OCI-LY1 (cell line): ENCODE results near the gene FAM110A.

Source experiments
- H2AFZ ChIP-seq: fragments of 200-600 bp; sonication (generic), shearing (Covaris generic); 2 replicates; pipeline ENCODE4 v1.6.0; 2014; ENCODE audit warnings: antibody characterized with exemption, mild to moderate bottlenecking, low read length
- H3F3A ChIP-seq: fragments of 200-600 bp; sonication (generic), shearing (Covaris generic); 2 replicates; pipeline ENCODE4 v1.6.0; 2014; ENCODE audit warnings: mild to moderate bottlenecking, antibody characterized with exemption, low read length, moderate library complexity; ENCODE audit not compliant: insufficient read depth
- H3K27ac ChIP-seq: fragments of 200-600 bp; sonication (generic); 2 replicates; pipeline ENCODE4 v1.5.1; 2014; ENCODE audit warnings: low read length, mixed run types, mild to moderate bottlenecking, low read depth; ENCODE audit not compliant: poor library complexity, severe bottlenecking
- H3K27me3 ChIP-seq: fragments of 200-600 bp; sonication (generic); 2 replicates; pipeline ENCODE4 v1.6.0; 2014; ENCODE audit warnings: antibody characterized with exemption, mild to moderate bottlenecking, low read length, moderate library complexity; ENCODE audit not compliant: insufficient read depth
- H3K36me3 ChIP-seq: fragments of 200-600 bp; sonication (generic); 2 replicates; pipeline ENCODE4 v1.6.1; 2014; ENCODE audit warnings: mild to moderate bottlenecking, antibody characterized with exemption, low read length, moderate library complexity, mixed read lengths; ENCODE audit not compliant: insufficient read depth
- H3K4me1 ChIP-seq: fragments of 200-600 bp; sonication (generic); 2 replicates; pipeline ENCODE4 v1.5.1; 2014; ENCODE audit warnings: mild to moderate bottlenecking, low read length, moderate library complexity; ENCODE audit not compliant: insufficient read depth, severe bottlenecking
- H3K4me2 ChIP-seq: fragments of 200-600 bp; sonication (generic), shearing (Covaris generic); 2 replicates; pipeline ENCODE4 v1.6.1; 2014; ENCODE audit warnings: low read length
- H3K4me3 ChIP-seq: fragments of 200-600 bp; sonication (generic); 2 replicates; pipeline ENCODE4 v1.5.1; 2014; ENCODE audit warnings: low read length, low read depth, mild to moderate bottlenecking, mixed read lengths; ENCODE audit not compliant: poor library complexity, severe bottlenecking
- H3K79me2 ChIP-seq: fragments of 200-600 bp; shearing (Covaris generic); 2 replicates; pipeline ENCODE4 v1.6.1; 2016; ENCODE audit warnings: mixed run types, low read length, mixed read lengths; ENCODE audit not compliant: insufficient read depth
- H3K9ac ChIP-seq: fragments of 200-600 bp; sonication (generic), shearing (Covaris generic); 2 replicates; pipeline ENCODE4 v1.6.1; 2014; ENCODE audit warnings: mild to moderate bottlenecking, low read length, mixed read lengths
- H3K9me2 ChIP-seq: fragments of 200-600 bp; sonication (generic), shearing (Covaris generic); 2 replicates; pipeline ENCODE4 v1.6.1; 2014; ENCODE audit warnings: low read depth, mild to moderate bottlenecking, low read length, mixed read lengths
- H3K9me3 ChIP-seq: fragments of 200-600 bp; shearing (Covaris generic); 2 replicates; pipeline ENCODE4 v1.6.1; 2014; ENCODE audit warnings: low read length, mixed read lengths
- H4K20me1 ChIP-seq: fragments of 200-600 bp; sonication (generic), shearing (Covaris generic); 2 replicates; pipeline ENCODE4 v1.6.0; 2016; ENCODE audit warnings: mild to moderate bottlenecking, low read length; ENCODE audit not compliant: insufficient read depth
- CTCF ChIP-seq: fragments of 200-600 bp; sonication (generic), shearing (Covaris generic); IDR thresholded peaks from 2 replicates; pipeline ENCODE4 v1.5.1; 2017; ENCODE audit warnings: mild to moderate bottlenecking, antibody characterized with exemption, low read length, moderate library complexity, mixed read lengths
- EZH2 ChIP-seq: fragments of 200-600 bp; sonication (generic), shearing (Covaris generic); IDR thresholded peaks from 2 replicates; pipeline ENCODE4 v1.8.0; 2017; ENCODE audit warnings: borderline replicate concordance, mixed run types, mild to moderate bottlenecking, antibody characterized with exemption, low read length, moderate library complexity, mixed read lengths

Gene FAM110A

GRCh38 chr20:835608-836045 is 2.1 kb downstream of the FAM110A start:
- Histone ChIP-seq H2AFZ (no peak overlapping the region), H3K27me3 (no peaks in the 10 kb centered on the region; the same call in 1 of the 2 replicates), H3K79me2 (no peaks in the 10 kb centered on the region), H4K20me1 (no peaks in the 10 kb centered on the region), H3K36me3 (no peaks in the 10 kb centered on the region), H3K9me2 (no peaks in the 10 kb centered on the region), H3K9me3 (no peaks in the 10 kb centered on the region), H3K4me2 (no peak overlapping the region), H3K4me3 (peak overlapping the region; percentile 9), H3K27ac (no peak overlapping the region), H3K9ac (no peak overlapping the region), H3K4me1 (peaks cover 24% of the 10 kb centered on the region), H3F3A (no peaks in the 10 kb centered on the region)
- TF ChIP-seq EZH2, result no peak
- TF ChIP-seq CTCF, result no peak

GRCh38 chr20:836190-836589 is 2.7 kb downstream of the FAM110A start:
- Histone ChIP-seq H3K27me3 (no peaks in the 10 kb centered on the region; the same call in 1 of the 2 replicates), H4K20me1 (no peaks in the 10 kb centered on the region), H3K27ac (no peak overlapping the region), H3K4me1 (peaks cover 29% of the 10 kb centered on the region), H3K9me3 (no peaks in the 10 kb centered on the region), H3K79me2 (no peaks in the 10 kb centered on the region), H3K36me3 (no peaks in the 10 kb centered on the region), H3F3A (no peaks in the 10 kb centered on the region), H3K4me3 (no peak overlapping the region), H3K9ac (no peak overlapping the region), H2AFZ (no peak overlapping the region), H3K9me2 (no peaks in the 10 kb centered on the region), H3K4me2 (no peak overlapping the region)
- TF ChIP-seq EZH2 (no peak), CTCF (no peak)

- Histone ChIP-seq H3K79me2 (no peaks in the 10 kb centered on the region), H3F3A (no peaks in the 10 kb centered on the region), H3K36me3 (no peaks in the 10 kb centered on the region), H3K9me3 (no peaks in the 10 kb centered on the region), H3K27me3 (no peaks in the 10 kb centered on the region; the same call in 1 of the 2 replicates), H3K4me1 (peaks cover 35% of the 10 kb centered on the region), H3K4me2 (no peak overlapping the region), H3K9ac (no peak overlapping the region), H3K9me2 (no peaks in the 10 kb centered on the region), H3K27ac (no peak overlapping the region), H4K20me1 (no peaks in the 10 kb centered on the region), H2AFZ (no peak overlapping the region), H3K4me3 (no peak overlapping the region)
- TF ChIP-seq EZH2, result no peak
- no peak for TF ChIP-seq CTCF
Observed at GRCh38 chr20:839015-839414, 5.5 kb downstream of the FAM110A start.
